Measurements from ENCODE around the gene ZNF350.
"Not testable (repeated sequence)": the region's sequence is repeated elsewhere in the genome, so short reads cannot be mapped to it uniquely, and the experiment has no call there.

Gene ZNF350

DNA sequence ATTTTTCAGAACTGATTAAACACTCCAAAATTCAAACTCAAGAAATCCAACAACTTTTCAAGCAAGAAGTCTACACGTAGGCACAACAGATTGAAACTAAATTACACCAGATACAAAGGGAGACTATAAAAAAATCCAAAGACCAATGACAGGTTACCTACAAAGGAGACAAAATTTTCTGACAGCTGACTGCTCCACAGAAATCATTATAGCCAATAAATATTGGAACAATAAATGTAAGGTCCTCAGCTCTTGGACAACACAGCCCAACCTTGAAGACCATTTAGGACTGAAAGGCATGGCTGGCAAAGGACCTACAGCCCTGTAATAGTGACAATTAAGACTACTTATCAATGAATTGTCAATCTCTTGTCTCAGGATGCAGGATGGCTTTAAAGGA lies 15.9 kb downstream of the ZNF350 start:
- no peak for DNase-seq

DNA sequence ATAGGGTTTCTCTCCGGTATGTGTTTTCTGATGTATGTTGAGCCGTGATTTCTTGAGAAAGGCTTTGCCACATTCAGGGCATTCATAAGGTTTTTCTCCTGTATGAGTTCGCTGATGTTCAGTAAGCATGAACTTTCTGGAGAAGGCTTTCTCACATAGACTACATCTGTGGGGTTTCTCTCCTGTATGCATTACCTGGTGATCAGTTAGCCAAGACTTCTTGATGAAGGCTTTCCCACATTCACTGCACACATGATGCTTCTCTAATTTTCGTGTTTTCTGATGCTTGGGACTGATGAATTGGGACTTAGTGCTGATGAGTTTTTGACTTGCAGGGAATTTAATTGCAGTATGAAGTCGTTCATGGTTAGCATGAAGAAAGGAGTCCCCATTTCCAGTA lies 21.1 kb downstream of the ZNF350 start:
- no peak for DNase-seq

DNA sequence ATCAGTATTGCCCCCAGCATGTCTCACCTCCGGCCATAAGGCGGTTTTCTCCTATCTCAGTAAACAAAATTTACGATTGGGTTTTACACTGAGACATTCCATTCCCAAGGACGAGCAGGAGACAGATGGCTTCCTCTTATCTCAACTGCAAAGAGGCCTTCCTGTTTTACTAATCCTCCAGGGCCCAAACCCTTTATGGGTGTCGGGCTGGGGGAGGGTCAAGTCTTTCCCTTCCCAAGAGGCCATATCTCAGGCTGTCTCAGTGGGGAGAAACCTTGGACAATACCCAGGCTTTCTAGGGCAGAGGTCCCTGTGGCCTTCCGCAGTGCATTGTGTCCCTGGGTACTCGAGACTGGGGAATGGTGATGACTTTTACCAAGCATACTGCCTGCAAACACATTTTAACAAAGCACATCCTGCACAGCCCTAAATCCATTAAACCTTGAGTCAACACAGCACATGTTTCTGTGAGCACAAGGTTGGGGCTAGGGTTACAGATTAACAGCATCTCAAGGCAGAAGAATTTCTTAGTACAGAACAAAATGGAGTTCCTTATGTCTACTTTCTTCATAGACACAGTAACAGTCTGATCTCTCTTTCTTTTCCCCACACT lies 25.9 kb downstream of the ZNF350 start:
- DNase-seq = not testable (repeated sequence)

DNA sequence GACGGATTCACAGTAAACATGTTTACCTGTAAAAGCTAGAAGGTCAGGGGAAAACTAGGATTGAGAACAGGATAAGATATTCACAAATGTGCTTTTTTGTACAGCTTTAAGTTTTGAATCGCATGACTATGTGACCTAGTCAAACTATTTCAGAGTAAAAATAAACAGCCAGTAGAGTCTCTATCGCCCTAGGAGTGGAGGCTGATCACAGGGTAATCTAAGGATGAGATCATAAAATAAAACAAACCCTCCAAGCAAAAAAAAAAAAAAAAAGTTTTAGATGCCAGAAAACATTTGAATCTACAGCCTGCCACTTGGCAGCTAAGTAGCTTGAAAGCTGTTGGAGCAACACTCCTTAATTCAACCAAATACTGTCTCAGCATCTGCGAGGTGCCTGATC lies 26.8 kb downstream of the ZNF350 start:
- DNase-seq = no peak

DNA sequence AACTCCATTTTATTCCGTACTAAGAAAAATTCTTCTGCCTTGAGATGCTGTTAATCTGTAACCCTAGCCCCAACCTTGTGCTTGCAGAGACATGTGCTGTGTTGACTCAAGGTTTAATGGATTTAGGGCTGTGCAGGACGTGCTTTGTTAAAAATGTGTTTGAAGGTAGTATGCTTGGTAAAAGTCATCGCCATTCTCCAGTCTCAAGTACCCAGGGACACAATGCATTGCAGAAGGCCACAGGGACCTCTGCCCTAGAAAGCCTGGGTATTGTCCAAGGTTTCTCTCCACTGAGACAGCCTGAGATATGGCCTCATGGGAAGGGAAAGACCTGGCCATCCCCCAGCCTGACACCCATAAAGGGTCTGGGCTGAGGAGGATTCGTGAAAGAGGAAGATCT lies 28.8 kb downstream of the ZNF350 start:
- DNase-seq = not testable (repeated sequence)

DNA sequence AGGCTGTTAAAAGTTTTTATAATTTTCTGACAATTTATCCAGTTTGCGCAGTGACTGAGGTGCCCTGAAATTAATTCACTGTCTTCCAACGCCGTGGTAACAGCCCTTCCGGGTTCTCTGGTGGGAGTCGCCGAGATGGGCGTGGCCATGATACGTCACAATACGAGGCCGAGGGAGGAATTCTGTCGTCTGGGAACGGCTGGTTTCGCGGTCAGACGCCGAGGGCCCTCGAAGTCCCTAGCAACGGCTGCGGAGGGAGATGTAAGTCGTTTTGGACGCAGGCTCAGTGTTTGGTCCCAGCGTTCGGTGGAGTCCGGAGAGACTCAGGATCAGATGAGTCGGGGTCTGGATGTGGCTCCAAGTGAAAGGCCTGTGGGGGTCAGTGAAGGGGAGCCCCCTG lies 37.7 kb downstream of the ZNF350 start:
- no peak for DNase-seq

DNA sequence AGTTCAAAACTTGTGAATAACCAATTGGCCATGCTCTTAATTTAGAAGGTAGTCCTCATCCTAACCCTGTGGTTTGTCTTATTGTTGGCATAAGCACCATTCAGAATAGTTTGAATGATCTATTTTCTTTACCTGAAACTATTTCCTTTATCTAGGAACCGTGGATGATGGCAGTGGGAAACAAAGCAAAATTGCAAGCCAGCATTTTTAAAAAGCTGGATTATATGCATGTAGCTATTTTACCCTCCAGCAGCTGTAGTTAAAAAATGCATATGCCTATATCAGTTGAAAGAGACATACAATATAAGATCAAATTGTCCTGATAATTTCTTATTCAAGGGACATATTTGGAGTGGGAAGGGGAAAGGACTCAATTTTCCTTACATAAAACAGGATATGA lies 40.0 kb downstream of the ZNF350 start:
- DNase-seq = no peak

DNA sequence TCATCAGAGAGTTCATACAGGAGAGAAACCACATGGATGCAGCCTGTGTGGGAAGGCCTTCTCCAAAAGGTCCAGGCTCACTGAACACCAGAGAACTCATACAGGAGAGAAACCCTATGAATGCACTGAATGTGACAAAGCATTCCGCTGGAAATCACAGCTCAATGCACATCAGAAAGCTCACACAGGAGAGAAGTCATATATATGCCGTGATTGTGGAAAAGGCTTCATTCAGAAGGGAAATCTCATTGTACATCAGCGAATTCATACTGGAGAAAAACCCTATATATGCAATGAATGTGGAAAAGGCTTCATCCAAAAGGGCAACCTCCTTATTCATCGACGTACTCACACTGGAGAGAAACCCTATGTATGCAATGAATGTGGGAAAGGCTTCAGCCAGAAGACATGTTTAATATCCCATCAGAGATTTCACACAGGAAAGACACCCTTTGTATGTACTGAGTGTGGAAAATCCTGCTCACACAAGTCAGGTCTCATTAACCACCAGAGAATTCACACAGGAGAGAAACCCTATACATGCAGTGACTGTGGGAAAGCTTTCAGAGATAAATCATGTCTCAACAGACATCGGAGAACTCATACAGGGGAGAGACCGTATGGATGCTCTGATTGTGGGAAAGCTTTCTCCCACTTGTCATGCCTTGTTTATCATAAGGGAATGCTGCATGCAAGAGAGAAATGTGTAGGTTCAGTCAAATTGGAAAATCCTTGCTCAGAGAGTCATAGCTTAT lies 41.7 kb downstream of the ZNF350 start:
- no peak for DNase-seq

DNA sequence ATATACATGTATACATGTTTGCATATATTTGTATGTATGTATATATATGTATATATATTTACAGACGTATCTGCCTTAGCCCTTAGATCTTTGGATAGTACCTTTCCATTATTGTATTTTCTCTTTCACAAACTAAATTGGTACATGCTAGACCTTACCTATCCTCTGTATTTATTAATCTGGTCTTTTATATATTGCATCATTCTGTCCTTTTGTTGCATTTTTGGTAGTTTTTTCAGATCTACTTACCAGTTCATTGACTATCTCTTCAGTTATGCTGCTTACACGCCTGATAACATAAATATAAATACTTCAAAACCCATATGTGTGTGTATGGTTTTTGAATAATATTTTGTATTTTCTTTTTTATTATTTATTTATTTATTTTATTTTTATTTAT lies 47.7 kb downstream of the ZNF350 start:
- DNase-seq = no peak

DNA sequence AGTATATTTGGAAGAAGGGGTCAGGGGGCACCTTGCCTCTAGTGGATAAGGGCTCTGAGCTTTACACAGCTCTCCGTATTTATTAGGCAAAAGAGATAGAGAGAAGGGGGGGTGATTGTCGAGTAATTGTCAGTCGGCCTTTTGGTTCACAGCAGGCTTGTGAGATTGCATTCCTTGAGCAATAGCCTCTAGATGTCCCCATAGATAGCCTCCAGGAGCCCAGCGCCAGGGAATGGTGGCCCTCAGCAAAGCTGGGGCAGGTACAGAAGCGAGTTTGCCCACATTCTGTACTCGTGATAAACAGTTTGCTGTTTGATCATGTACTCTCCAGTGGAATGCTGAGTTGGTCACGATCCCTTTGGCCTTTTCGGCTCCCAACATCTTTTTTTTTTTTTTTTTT lies 54.7 kb downstream of the ZNF350 start:
- no peak for DNase-seq

DNA sequence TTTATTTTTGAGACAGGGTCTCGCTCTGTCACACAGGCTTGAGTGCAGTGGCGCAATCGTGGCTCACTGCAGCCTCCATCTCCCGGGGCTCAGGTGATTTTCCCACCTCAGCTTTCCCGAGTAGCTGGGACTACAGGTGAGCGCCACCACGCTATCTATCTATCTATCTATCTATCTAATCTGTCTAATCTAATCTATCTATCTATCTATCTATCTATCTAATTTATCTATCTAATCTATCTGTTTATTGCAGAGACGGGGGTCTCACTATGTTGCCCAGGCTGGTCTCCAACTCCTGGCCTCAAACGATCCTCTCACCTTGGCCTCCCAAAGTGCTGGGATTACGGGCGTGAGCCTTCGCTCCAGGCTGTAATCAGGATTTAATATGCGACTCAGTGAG lies 58.8 kb downstream of the ZNF350 start:
- no peak for DNase-seq

DNA sequence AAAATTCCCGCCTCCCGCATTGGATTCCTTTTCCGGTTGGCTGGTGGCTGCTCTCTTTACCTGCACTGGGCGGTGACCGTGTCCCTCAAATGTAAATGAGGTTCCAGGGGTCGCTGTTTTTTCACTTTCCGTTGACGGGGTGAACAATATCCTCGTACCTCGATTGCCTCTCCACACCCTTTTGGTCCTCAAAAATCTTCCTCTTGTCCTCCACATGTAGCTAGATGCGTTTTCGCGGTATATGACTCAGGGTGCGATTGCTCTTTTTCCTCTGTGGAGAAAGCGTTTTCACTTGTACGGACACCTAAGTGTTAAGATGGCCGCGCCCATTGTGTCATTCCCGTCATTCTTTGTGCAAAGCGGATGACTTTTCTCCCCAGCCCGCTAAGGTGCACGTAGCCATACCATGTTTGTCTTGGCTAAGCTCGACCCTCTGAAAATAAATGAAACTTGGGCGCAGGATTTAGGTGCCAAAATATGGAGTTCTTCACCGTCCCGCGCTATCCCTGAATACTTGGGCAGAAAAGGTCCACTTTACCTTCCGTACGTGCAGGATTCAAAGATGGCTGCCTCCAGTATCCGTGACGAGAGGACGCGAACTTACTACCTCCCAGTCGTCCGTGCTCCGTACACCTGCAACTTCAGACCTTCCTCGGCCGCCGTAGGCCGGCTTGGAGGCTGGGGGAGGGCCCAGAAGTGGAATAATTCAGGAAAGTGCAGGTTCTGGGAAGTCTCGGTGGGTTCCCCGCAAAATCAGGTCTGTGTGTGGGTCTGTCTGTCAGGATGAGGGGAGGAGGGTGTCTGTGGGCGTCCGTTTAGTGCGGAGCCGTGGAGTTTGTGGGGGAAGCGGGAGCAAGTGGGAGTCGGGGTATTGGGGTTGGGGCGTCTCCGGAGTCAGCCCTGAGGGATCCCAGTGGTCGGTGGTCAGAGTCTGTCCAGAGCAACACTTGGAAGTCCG lies 59.6 kb downstream of the ZNF350 start, which contains the start of gene ZNF613:
ZNF613 (plus strand) TSS at position 689 of the 958 bp plus-strand sequence. CDS start 8,749 bp downstream, outside the sequence.
- DNase-seq = peak; percentile 93

DNA sequence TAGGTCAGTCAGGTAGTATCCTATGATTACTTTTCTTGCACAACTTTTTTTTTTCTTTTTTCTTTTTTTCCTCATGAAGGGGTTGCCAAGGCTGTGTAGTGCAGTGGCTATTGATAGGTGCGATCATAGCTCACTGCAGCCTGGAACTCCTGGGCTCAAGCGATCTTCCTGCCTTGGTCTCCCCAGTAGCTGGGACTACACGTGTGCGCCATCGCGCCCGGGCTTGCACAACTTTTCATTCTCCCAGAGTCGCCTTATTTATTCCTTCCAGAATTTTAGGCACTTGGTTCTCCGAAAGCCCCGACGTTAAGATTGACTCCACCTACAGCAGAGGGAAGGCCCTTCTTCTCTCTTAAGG lies 60.2 kb downstream of the ZNF350 start:
- DNase-seq = no peak

DNA sequence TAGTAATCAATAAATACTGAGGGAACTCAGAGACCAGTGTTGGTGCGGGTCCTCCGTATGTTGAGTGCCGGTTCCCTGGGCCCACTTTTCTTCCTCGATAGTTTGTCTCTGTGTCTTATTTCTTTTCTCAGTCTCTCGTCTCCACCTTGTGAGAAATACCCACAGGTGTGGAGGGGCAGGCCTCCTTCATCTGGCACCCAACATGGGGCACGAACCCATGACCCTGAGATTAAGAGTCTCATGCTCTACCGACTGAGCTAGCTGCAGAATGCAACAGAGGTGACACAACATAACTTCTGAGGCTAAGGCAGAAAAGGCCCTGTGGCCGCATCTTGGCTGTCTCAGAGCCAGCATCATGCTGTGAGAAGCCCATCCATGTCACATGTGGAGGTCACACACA lies 64.7 kb downstream of the ZNF350 start:
- no peak for DNase-seq

DNA sequence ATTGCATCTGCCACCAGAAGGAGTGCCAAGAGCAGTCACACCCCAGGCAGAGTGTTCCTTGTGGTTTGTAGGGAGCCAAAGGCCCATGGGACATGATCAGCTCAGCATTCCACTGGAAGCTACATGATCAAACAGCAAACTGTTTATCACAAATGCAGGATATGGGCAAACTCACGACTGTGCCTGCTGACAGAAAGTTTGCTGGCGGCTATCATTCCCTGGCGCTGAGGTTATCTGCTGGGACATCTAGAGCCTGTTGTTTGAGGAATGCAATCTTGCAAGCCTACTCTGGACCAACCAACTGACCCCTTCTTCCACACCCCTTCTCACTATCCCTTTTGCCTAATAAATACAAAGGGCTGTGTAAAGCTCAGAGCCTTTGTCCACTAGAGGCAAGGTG lies 67.0 kb downstream of the ZNF350 start:
- DNase-seq = no peak

DNA sequence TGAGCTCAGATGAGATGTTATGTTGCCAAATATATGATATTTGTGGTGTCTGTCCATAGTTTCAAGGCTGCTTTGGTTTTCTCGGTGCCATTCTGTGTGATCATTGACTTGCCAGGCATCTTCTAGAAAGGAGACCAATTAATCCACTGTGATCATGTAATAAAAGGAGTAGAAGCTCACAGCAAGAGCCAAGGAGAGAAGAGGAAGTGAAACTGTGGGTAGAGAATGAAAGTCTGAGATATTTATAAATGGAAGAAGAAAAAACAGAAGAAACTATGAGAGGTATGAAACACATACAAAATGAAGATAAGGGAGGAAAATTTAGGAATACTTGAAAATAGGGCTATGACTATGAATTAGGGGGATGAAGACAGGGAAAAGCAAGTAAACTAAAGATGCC lies 70.5 kb downstream of the ZNF350 start:
- DNase-seq = no peak

DNA sequence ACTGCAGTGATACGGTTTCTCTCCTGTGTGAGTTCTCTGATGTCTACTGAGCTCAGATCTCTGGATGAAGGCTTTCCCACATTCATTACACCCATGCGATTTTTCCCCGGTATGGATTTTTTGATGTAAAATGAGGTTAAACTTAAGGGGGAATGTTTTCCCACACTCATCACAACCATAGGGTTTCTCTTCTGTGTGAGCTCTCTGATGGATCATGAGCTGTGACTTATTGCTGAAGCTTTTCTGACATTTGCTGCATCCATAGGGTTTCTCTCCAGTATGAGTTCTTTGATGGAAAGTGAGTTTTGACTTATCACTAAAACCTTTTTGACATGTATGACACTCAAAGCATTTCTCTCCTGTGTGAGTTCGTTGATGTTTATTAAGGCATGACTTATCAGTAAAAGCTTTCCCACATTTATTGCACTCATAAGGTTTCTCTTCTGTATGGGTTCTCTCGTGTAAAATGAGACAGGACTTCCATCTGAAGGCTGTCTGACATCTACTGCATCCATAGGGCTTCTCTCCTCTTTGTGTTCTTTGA lies 71.2 kb downstream of the ZNF350 start:
- DNase-seq = no peak
